ENCODE results near the gene MYOM1.

The MYOM1 gene

GRCh38 chr18:3219631-3220335, at the start of gene MYOM1:
TSS of gene MYOM1 (minus strand) at chr18:3219968. CDS start at chr18:3215223, 4,745 bp downstream.
- ATAC-seq (no peak), DNase-seq (no peak)

DNA sequence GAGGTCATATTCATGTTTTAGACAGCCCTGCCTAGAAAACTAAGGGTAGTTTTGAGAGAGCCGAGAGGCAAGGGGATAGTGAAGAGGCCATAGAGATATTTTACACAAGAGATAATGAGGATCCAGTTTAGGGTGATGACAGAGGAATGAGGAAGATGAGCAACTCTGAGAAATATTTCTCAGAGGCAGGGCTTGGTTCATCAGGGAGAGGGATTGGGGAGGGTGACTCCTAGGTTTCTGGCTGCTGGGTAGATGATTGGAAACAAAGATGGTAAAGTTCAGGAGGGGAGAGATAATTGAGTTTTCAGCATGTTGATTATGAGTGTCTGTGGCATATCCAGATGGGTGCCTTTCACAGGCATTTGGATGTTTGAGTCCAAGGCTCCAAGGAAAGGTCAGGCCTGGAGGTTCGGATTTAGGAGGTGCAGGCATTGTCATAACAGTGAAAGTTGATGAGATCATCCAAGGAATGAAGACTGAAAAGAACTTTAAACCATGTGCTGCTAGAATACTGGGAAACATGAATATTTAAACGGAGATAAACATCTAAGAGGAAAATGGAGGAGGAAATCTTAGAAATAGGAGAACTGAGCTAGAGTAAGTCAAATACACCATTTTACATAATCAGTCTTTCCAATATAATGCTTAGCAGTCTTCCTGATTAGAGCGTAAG, 49.6 kb upstream of the MYOM1 start:
- DNase-seq (no peak), ATAC-seq (no peak)

DNA sequence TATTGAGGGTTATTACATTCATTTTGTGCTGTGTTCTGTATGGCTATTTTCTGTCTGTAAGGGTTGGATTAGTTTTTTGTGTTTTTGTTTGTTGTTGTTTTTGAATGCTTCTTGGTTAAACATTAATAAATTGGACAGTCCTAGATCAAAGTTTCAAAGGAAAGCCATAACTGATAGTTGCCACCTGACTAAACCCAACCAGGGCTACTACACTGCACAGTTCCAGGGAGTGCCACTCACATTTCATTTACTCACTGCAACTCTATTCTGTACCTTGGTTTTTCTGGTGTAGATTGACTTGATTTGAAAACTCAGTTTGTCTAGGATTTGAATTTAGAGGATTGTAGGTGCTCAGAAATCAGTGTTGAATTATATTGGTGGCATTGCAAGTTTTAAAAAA, 48.5 kb upstream of the MYOM1 start:
- ATAC-seq = no peak

GRCh38 chr18:3266062-3266608, 46.4 kb upstream of the MYOM1 start:
- DNase-seq = no peak
- ATAC-seq = no peak

More for the DNA sequence above, 48.5 kb upstream of the MYOM1 start:
- no peak for DNase-seq

GRCh38 chr18:3265564-3266033, 45.8 kb upstream of the MYOM1 start:
- no peak for DNase-seq
- ATAC-seq = no peak

DNA sequence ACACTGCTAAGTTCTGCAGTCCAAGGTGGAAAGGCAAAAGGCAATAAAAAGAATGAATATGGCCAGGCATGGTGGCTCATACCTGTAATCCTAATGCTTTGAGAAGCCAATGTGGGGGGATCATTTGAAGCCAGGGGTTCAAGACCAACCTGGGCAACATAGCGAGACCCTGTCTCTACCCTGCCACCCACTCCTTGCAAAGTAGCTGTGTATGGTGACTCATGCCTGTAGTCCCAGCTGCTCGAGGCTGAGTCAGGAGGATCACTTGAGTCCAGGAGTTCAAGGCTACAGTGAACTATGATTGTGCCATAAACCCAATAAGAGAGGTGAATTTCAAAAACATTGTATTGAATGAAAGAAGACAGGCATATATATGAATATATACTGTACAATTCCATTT, 44.6 kb upstream of the MYOM1 start:
- DNase-seq (peak; percentile 10), ATAC-seq (no peak)

GRCh38 chr18:3263132-3263700, 43.4 kb upstream of the MYOM1 start:
- DNase-seq (no peak), ATAC-seq (no peak)

DNA sequence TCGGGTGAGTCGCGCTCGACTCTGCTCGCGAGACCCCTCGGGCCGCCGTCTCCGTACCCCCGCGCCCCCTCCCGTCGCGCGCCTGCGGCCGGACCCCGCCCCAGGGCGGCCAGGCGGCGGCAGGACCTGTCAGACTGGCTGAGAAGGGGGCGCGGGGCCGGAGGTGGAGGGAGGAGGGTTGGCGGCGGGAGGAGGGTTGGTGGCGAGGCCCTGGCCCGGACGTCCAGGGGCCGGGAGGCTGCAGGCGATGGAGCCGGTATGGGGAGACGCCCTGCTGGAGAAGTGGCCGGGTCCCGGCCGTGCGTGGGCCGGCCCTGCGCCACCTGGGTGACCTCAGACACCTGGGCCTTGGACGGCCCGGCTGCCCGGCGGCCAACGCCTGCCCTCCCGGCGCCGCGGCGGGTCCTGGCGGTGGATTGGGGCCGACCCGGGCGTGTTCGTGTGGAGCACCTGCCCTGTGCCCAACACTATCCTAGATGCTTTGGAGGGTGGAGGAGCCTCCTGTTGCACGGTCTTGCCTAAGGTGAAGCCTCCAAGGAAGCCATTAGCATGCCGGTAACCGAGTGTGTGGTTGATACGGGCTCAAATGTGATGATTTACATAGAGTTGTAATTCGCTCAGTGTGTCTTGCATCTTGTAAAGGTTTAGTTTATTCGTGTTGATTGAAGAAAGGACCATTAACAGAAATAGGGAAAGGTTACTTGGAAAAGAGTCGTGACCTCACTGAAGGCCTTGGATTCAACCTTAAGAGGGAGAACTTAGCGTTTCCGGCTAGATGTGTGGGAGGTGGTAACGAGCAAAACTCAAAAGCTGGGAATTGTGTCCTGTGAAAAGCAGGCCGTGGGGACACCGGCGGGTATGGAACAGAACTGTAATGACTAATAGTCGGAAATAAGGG, 42.7 kb upstream of the MYOM1 start:
- DNase-seq (peak; percentile 39), ATAC-seq (peak; percentile 48)

- ATAC-seq = peak; percentile 88
These were observed 41.8 kb upstream of the MYOM1 start, which contains the start of gene MYL12B for GRCh38 chr18:3261373-3262233. TSS of gene MYL12B (plus strand) at chr18:3262133. CDS start at chr18:3272899, 10,766 bp downstream.

GRCh38 chr18:3260995-3261372, 41.2 kb upstream of the MYOM1 start:
- DNase-seq (no peak), ATAC-seq (no peak)

More at GRCh38 chr18:3261373-3262233, 41.8 kb upstream of the MYOM1 start, which contains the start of gene MYL12B:
- DNase-seq = peak; percentile 85

- no peak for ATAC-seq
These were observed 37.9 kb upstream of the MYOM1 start for GRCh38 chr18:3257627-3258120.

GRCh38 chr18:3256693-3257626, 37.2 kb upstream of the MYOM1 start:
- ATAC-seq (no peak), DNase-seq (no peak)

More at GRCh38 chr18:3257627-3258120, 37.9 kb upstream of the MYOM1 start:
- DNase-seq = no peak

GRCh38 chr18:3255611-3256165, 35.9 kb upstream of the MYOM1 start:
- ATAC-seq (no peak), DNase-seq (no peak)

- ATAC-seq (no peak), DNase-seq (no peak)
These were observed 35.0 kb upstream of the MYOM1 start for GRCh38 chr18:3254725-3255124.

- no peak for ATAC-seq
- DNase-seq = no peak
These were observed 33.1 kb upstream of the MYOM1 start for GRCh38 chr18:3252843-3253242.

DNA sequence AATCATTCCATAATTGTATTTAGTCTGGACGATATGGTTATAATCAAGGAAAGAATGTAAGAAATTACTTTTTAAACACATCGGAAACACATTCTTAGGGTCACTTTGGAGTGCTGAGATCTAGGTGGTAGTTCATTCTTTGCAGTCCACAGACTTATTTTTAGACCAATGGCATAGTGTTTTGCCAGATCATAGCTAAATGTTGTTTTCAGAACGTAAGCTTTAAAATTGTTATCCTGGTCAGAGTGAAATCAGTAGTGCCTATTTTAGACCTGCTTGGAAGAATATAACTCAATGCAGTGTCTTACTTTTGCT, 32.2 kb upstream of the MYOM1 start:
- ATAC-seq (no peak), DNase-seq (no peak)

GRCh38 chr18:3251249-3251962, 31.6 kb upstream of the MYOM1 start:
- DNase-seq = no peak
- ATAC-seq = no peak

GRCh38 chr18:3250237-3251107, 30.7 kb upstream of the MYOM1 start:
- no peak for ATAC-seq
- no peak for DNase-seq
